8988T (cell line): ENCODE measurements around the gene PHRF1.

ENCODE experiments used
- DNase-seq: peaks from one replicate; pipeline ENCODE4 v3.0.0; 2011

The PHRF1 gene

GRCh38 chr11:539971-540481, 36.2 kb upstream of the PHRF1 start:
- DNase-seq, result no peak

- DNase-seq, result no peak
Measured at GRCh38 chr11:540583-541432, 35.5 kb upstream of the PHRF1 start.

- no peak for DNase-seq
Measured at GRCh38 chr11:541433-541885, 34.8 kb upstream of the PHRF1 start.

- DNase-seq, result no peak
Measured at GRCh38 chr11:544817-545166, 31.5 kb upstream of the PHRF1 start.

GRCh38 chr11:545171-545570, 31.1 kb upstream of the PHRF1 start:
- no peak for DNase-seq

- no peak for DNase-seq
Measured at GRCh38 chr11:548700-549603, 27.3 kb upstream of the PHRF1 start.

- DNase-seq, result no peak
Measured at GRCh38 chr11:550021-550745, 26.1 kb upstream of the PHRF1 start.

GRCh38 chr11:550746-551085, 25.6 kb upstream of the PHRF1 start:
- DNase-seq, result no peak

GRCh38 chr11:551131-551530, 25.1 kb upstream of the PHRF1 start:
- no peak for DNase-seq

- no peak for DNase-seq
Measured at GRCh38 chr11:551596-551995, 24.7 kb upstream of the PHRF1 start.

- no peak for DNase-seq
Measured at GRCh38 chr11:553083-553987, 22.9 kb upstream of the PHRF1 start.

- DNase-seq, result no peak
Measured at GRCh38 chr11:553988-554340, 22.3 kb upstream of the PHRF1 start.

- peak; percentile 98 for DNase-seq
Measured at GRCh38 chr11:554428-555226, 21.6 kb upstream of the PHRF1 start.

GRCh38 chr11:555227-555779, 21.0 kb upstream of the PHRF1 start:
- DNase-seq, result peak; percentile 80

GRCh38 chr11:555780-556661, 20.2 kb upstream of the PHRF1 start:
- DNase-seq, result no peak

- DNase-seq, result no peak
Measured at GRCh38 chr11:556662-557256, 19.5 kb upstream of the PHRF1 start.

- no peak for DNase-seq
Measured at GRCh38 chr11:557328-558132, 18.7 kb upstream of the PHRF1 start.

GRCh38 chr11:558503-558902, 17.8 kb upstream of the PHRF1 start:
- DNase-seq, result no peak
